GM18868 (cell line): ENCODE data around the gene DZIP1L.
"Not testable (repeated sequence)": the region's sequence is repeated elsewhere in the genome, so short reads cannot be mapped to it uniquely, and the experiment has no call there.

ENCODE experiments used
- ATAC-seq: cut with Tn5 transposase; IDR thresholded peaks from one replicate; pipeline ENCODE4 v1.9.1; 2021; ENCODE audit warnings: mild to moderate bottlenecking, moderate library complexity; ENCODE audit not compliant: unreplicated experiment

DZIP1L gene

GRCh38 chr3:138114988-138115971 lies at the start of gene DZIP1L:
Gene DZIP1L (minus strand): TSS chr3:138115608. CDS start chr3:138103971, 11,637 bp downstream.
- ATAC-seq = peak; percentile 58

GRCh38 chr3:138165061-138165460 lies 49.7 kb upstream of the DZIP1L start:
- no peak for ATAC-seq

- no peak for ATAC-seq
These were observed 42.3 kb upstream of the DZIP1L start for GRCh38 chr3:138157743-138158142.

- ATAC-seq = no peak
These were observed 39.1 kb upstream of the DZIP1L start for GRCh38 chr3:138154534-138154933.

GRCh38 chr3:138148503-138148902 lies 33.1 kb upstream of the DZIP1L start:
- ATAC-seq = no peak

GRCh38 chr3:138142181-138142580 lies 26.8 kb upstream of the DZIP1L start:
- ATAC-seq = not testable (repeated sequence)

GRCh38 chr3:138140940-138141339 lies 25.5 kb upstream of the DZIP1L start:
- ATAC-seq = no peak

GRCh38 chr3:138139691-138140090 lies 24.3 kb upstream of the DZIP1L start:
- no peak for ATAC-seq

- no peak for ATAC-seq
These were observed 22.5 kb upstream of the DZIP1L start for GRCh38 chr3:138137861-138138260.

GRCh38 chr3:138136201-138136600 lies 20.8 kb upstream of the DZIP1L start:
- no peak for ATAC-seq

GRCh38 chr3:138135833-138136194 lies 20.4 kb upstream of the DZIP1L start:
- ATAC-seq = no peak

- no peak for ATAC-seq
These were observed 19.9 kb upstream of the DZIP1L start for GRCh38 chr3:138135146-138135832.

GRCh38 chr3:138132239-138132638 lies 16.8 kb upstream of the DZIP1L start, which contains the start of gene A4GNT:
Gene A4GNT (minus strand): TSS chr3:138132390. CDS start chr3:138131256, 1,134 bp downstream.
- ATAC-seq = no peak

GRCh38 chr3:138127636-138128365 lies 12.4 kb upstream of the DZIP1L start:
- ATAC-seq = no peak

- ATAC-seq = no peak
These were observed 10.3 kb upstream of the DZIP1L start for GRCh38 chr3:138125548-138126221.

- ATAC-seq = no peak
These were observed 9.4 kb upstream of the DZIP1L start for GRCh38 chr3:138124706-138125355.

- ATAC-seq = no peak
These were observed 8.8 kb upstream of the DZIP1L start for GRCh38 chr3:138124188-138124587.

- no peak for ATAC-seq
These were observed 4.0 kb upstream of the DZIP1L start for GRCh38 chr3:138119423-138119766.

GRCh38 chr3:138118612-138119422 lies 3.4 kb upstream of the DZIP1L start:
- ATAC-seq = peak; percentile 72
